SK-N-SH (cell line): ENCODE data around the gene CLTCL1. TPM values are rescaled to one million over a fixed set of nuclear protein-coding genes. Genes with fewer than 3 reads are reported as not detected.

Experiments used
- CTCF ChIA-PET: fragments of 300-600, 350-600 bp; formaldehyde crosslinking; extraction: SDS; loops from one replicate; lab custom pipeline; 2021; lab: Yijun Ruan, JAX
- POLR2A ChIA-PET: fragments of 350-600 bp; sonication (Branson Sonifier 250); formaldehyde crosslinking; extraction: SDS; loops from one replicate; lab custom pipeline; 2020; ENCODE audit warnings: antibody characterized with exemption, inconsistent platforms; lab: Yijun Ruan, JAX
- DNase-seq: peaks from one replicate; pipeline ENCODE4 v3.0.0; 2012
- H2AFZ ChIP-seq: fragments of 200-600 bp; sonication (generic); 2 replicates; pipeline ENCODE4 v1.8.1; 2016; ENCODE audit warnings: antibody characterized with exemption, mild to moderate bottlenecking, low read depth
- H3F3A ChIP-seq: fragments of 200-600 bp; sonication (generic); replicated peaks from 2 replicates; pipeline ENCODE3; 2016; ENCODE audit warnings: antibody characterized with exemption, mild to moderate bottlenecking; ENCODE audit not compliant: insufficient read depth
- H3K27ac ChIP-seq, 2 experiments: fragments of 200-500 bp in 1 of 2; fragments of 200-600 bp in 1 of 2; sonication (Bioruptor generic) in 1 of 2; sonication (generic), shearing (Covaris generic) in 1 of 2; 2 replicates each; pipeline versions ENCODE4 v1.5.1 to v1.6.1; 2014 to 2016; ENCODE audit warnings: low read depth in 2 of 2, inconsistent platforms in 1 of 2, low read length in 1 of 2, mild to moderate bottlenecking in 1 of 2, mixed read lengths in 1 of 2
- H3K27me3 ChIP-seq: fragments of 200-600 bp; sonication (generic), shearing (Covaris generic); 2 replicates; pipeline ENCODE4 v1.6.1; 2016; ENCODE audit warnings: mixed run types; ENCODE audit not compliant: insufficient read depth
- H3K36me3 ChIP-seq, 2 experiments: fragments of 200-500 bp in 1 of 2; fragments of 200-600 bp in 1 of 2; sonication (Bioruptor generic) in 1 of 2; sonication (generic) in 1 of 2; replicated peaks in 1 of 2; 2 replicates each; pipeline versions ENCODE3 to v1.5.1; 2014 to 2016; ENCODE audit warnings: low read length in 1 of 2, mild to moderate bottlenecking in 1 of 2; ENCODE audit not compliant: insufficient read depth in 2 of 2, control insufficient read depth in 1 of 2
- H3K4me1 ChIP-seq, 2 experiments: fragments of 200-500 bp in 1 of 2; fragments of 200-600 bp in 1 of 2; sonication (Bioruptor generic) in 1 of 2; sonication (generic), shearing (Covaris generic) in 1 of 2; 2 replicates each; pipeline versions ENCODE4 v1.5.1 to v1.6.1; 2014 to 2016; ENCODE audit warnings: low read depth in 1 of 2, low read length in 1 of 2, mixed run types in 1 of 2; ENCODE audit not compliant: insufficient read depth in 2 of 2, control insufficient read depth in 1 of 2
- H3K4me2 ChIP-seq: fragments of 200-600 bp; sonication (generic), shearing (Covaris generic); 2 replicates; pipeline ENCODE4 v1.6.1; 2017; ENCODE audit warnings: mixed run types
- H3K4me3 ChIP-seq, 2 experiments: fragments of 200-500 bp in 1 of 2; fragments of 200-600 bp in 1 of 2; sonication (Bioruptor generic) in 1 of 2; sonication (generic), shearing (Covaris generic) in 1 of 2; 2 replicates each; pipeline versions ENCODE4 v1.5.1 to v1.8.1; 2014 to 2016; ENCODE audit warnings: low read depth in 2 of 2, inconsistent platforms in 1 of 2, low read length in 1 of 2, mild to moderate bottlenecking in 1 of 2, mixed read lengths in 1 of 2, moderate library complexity in 1 of 2
- H3K79me2 ChIP-seq: fragments of 200-600 bp; sonication (generic); 2 replicates; pipeline ENCODE4 v1.8.1; 2017; ENCODE audit warnings: mild to moderate bottlenecking; ENCODE audit not compliant: insufficient read depth
- H3K9ac ChIP-seq: fragments of 200-600 bp; sonication (generic); 2 replicates; pipeline ENCODE4 v1.6.1; 2017; ENCODE audit warnings: mixed run types
- H3K9me2 ChIP-seq: fragments of 200-600 bp; sonication (generic); 2 replicates; pipeline ENCODE4 v1.6.1; 2017; ENCODE audit warnings: mixed run types
- H3K9me3 ChIP-seq: fragments of 200-600 bp; sonication (generic); 2 replicates; pipeline ENCODE4 v1.6.1; 2017; ENCODE audit warnings: mixed run types, mild to moderate bottlenecking, moderate library complexity
- H4K20me1 ChIP-seq: fragments of 200-600 bp; sonication (generic); 2 replicates; pipeline ENCODE4 v1.6.1; 2017; ENCODE audit warnings: mild to moderate bottlenecking, mixed run types; ENCODE audit not compliant: insufficient read depth
- CHD2 ChIP-seq: fragments of 150-350 bp; IDR thresholded peaks from 2 replicates; pipeline ENCODE4 v1.6.1; 2018; ENCODE audit warnings: low read length; ENCODE audit not compliant: partially characterized antibody
- ELF1 ChIP-seq: IDR thresholded peaks from 2 replicates; pipeline ENCODE4 v1.4.0; 2012
- EZH2phosphoT487 ChIP-seq: fragments of 200-600 bp; sonication (generic); IDR thresholded peaks from 2 replicates; pipeline ENCODE4 v1.6.1; 2017; ENCODE audit warnings: low read depth, mixed run types, mild to moderate bottlenecking, antibody characterized with exemption, moderate library complexity, borderline replicate concordance
- FOSL2 ChIP-seq: IDR thresholded peaks from 2 replicates; pipeline ENCODE4 v1.4.0; 2012; ENCODE audit warnings: low read depth, mild to moderate bottlenecking, moderate library complexity, borderline replicate concordance
- GABPA ChIP-seq: IDR thresholded peaks from 2 replicates; pipeline ENCODE4 v1.4.0; 2012; ENCODE audit warnings: low read depth, mild to moderate bottlenecking
- IRF3 ChIP-seq: fragments of 150-350 bp; IDR thresholded peaks from 2 replicates; pipeline ENCODE4 v1.6.1; 2016; ENCODE audit warnings: mild to moderate bottlenecking, low read depth, low read length
- MAX ChIP-seq: IDR thresholded peaks from 2 replicates; pipeline ENCODE4 v1.4.0; 2012; ENCODE audit warnings: low read depth
- MEF2A ChIP-seq: IDR thresholded peaks from 2 replicates; pipeline ENCODE4 v1.4.0; 2012; ENCODE audit warnings: low read depth, borderline replicate concordance
- MXI1 ChIP-seq: IDR thresholded peaks from 2 replicates; pipeline ENCODE4 v1.6.1; 2012; ENCODE audit warnings: mild to moderate bottlenecking, low read depth, low read length, improper control_type of control experiment
- NRF1 ChIP-seq: IDR thresholded peaks from 2 replicates; pipeline ENCODE4 v1.6.1; 2012; ENCODE audit warnings: low read depth, mild to moderate bottlenecking, low read length
- PBX3 ChIP-seq: IDR thresholded peaks from 2 replicates; pipeline ENCODE4; 2012
- RAD21 ChIP-seq: IDR thresholded peaks from 2 replicates; pipeline ENCODE4 v1.6.1; 2012; ENCODE audit warnings: mild to moderate bottlenecking, low read length
- RCOR1 ChIP-seq: fragments of 150-350 bp; IDR thresholded peaks from 2 replicates; pipeline ENCODE4 v1.6.1; 2017; ENCODE audit warnings: antibody characterized with exemption, low read length
- RXRA ChIP-seq: IDR thresholded peaks from 2 replicates; pipeline ENCODE4 v1.4.0; 2012; ENCODE audit warnings: low read depth, mild to moderate bottlenecking, borderline replicate concordance
- SMC3 ChIP-seq: IDR thresholded peaks from 2 replicates; pipeline ENCODE4 v1.6.1; 2012; ENCODE audit warnings: low read depth, low read length, improper control_type of control experiment
- TCF12 ChIP-seq: IDR thresholded peaks from 2 replicates; pipeline ENCODE4 v1.4.0; 2012
- TEAD4 ChIP-seq: IDR thresholded peaks from 2 replicates; pipeline ENCODE4 v1.4.0; 2012; ENCODE audit warnings: mild to moderate bottlenecking, borderline replicate concordance; ENCODE audit not compliant: insufficient read depth
- USF2 ChIP-seq: fragments of 150-350 bp; IDR thresholded peaks from 2 replicates; pipeline ENCODE4 v1.6.1; 2017; ENCODE audit warnings: antibody characterized with exemption, low read length, low read depth, borderline replicate concordance
- WGBS: methylation state at CpG from one replicate; pipeline ENCODE4 v1.1.6; 2017; ENCODE audit warnings: low lambda C conversion rate; 5-methylcytosine and 5-hydroxymethylcytosine counted together
- polyA plus RNA-seq, 3 experiments: library from polyadenylated mRNA; depleted of rRNA; stranded (reverse); fragments of >200 nt; gene quantifications; 2 replicates each; pipeline ENCODE4 v1.2.3, GENCODE V29; 2012

Gene CLTCL1
- polyA plus RNA-seq, 1 of the 3 experiments (the other 2 are of a cell fraction), result 6.7 TPM

GRCh38 chr22:19130959-19131684, 160.4 kb downstream of the CLTCL1 start, which contains the start of gene TSSK2:
TSS of gene TSSK2 (plus strand) at chr22:19131308. CDS start at chr22:19131400, 92 bp downstream.
- no peaks in the 10 kb centered on the region for H3K9me3 ChIP-seq
- POLR2A ChIA-PET, result no interaction called here
- TF ChIP-seq ELF1 (no peak), MAX (no peak), FOSL2 (no peak), MEF2A (no peak), RAD21 (no peak), EZH2phosphoT487 (no peak), PBX3 (no peak), TCF12 (no peak), RCOR1 (no peak), NRF1 (no peak), CHD2 (no peak), IRF3 (no peak), SMC3 (no peak), USF2 (no peak), GABPA (no peak), RXRA (no peak), MXI1 (no peak), TEAD4 (no peak)
- TF ChIP-seq, all 33 proteins: peak for 0
- CTCF ChIA-PET, result interaction anchor here (1.2 kb wide), 1 partner anchor 13 kb away, joined by 5 read pairs; the partner anchor contains the start of gene ESS2
- Histone ChIP-seq H3K4me3 (no peak within 1 kb of the TSS), H3K27me3 (no peaks in the 10 kb centered on the region), H3K27ac (no peak within 1 kb of the TSS), H2AFZ (no peak within 1 kb of the TSS), H3K36me3 (peaks cover 4 to 23% of the 10 kb centered on the region in 2 experiments), H3K4me1 (no peaks in the 10 kb centered on the region), H3K9ac (no peak within 1 kb of the TSS), H4K20me1 (no peaks in the 10 kb centered on the region), H3K9me2 (no peaks in the 10 kb centered on the region), H3K79me2 (no peaks in the 10 kb centered on the region), H3F3A (no peaks in the 10 kb centered on the region), H3K4me2 (no peak within 1 kb of the TSS)
- WGBS, result 90% methylated on average over 19 of the region's 27 CpGs
- DNase-seq, result no peak
